Astrocyte (in vitro differentiated cells and primary cell): ENCODE results near the gene GMPPA.

Source experiments
- EZH2 ChIP-seq: IDR thresholded peaks from 2 replicates; pipeline ENCODE4 v1.6.1; 2012; ENCODE audit warnings: mild to moderate bottlenecking, low read length, inconsistent platforms; ENCODE audit not compliant: insufficient read depth
- TF ChIP-seq, protein P1 (sequence below): IDR thresholded peaks from 2 replicates; pipeline ENCODE4 v1.5.1; 2011; ENCODE audit warnings: low read depth, mild to moderate bottlenecking, inconsistent platforms, low read length, moderate library complexity; ENCODE audit not compliant: insufficient read depth

DNA sequence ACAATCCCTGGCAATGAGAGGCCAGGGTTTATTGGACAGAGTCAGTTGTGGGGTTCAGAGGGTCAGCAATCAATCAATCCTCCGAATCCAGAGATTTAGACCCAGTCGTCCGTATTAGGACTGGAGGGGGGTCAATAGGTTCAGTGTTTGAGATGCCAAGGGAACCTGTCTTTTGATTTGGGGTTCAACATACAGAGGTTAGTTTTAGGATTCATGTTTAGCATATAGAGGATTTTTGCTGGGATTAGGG lies 292 bp downstream of the GMPPA start:
- TF ChIP-seq, protein P1, sequence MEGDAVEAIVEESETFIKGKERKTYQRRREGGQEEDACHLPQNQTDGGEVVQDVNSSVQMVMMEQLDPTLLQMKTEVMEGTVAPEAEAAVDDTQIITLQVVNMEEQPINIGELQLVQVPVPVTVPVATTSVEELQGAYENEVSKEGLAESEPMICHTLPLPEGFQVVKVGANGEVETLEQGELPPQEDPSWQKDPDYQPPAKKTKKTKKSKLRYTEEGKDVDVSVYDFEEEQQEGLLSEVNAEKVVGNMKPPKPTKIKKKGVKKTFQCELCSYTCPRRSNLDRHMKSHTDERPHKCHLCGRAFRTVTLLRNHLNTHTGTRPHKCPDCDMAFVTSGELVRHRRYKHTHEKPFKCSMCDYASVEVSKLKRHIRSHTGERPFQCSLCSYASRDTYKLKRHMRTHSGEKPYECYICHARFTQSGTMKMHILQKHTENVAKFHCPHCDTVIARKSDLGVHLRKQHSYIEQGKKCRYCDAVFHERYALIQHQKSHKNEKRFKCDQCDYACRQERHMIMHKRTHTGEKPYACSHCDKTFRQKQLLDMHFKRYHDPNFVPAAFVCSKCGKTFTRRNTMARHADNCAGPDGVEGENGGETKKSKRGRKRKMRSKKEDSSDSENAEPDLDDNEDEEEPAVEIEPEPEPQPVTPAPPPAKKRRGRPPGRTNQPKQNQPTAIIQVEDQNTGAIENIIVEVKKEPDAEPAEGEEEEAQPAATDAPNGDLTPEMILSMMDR, result no peak
- TF ChIP-seq EZH2, result no peak
